Measurements from ENCODE around the gene MIB1. TPM values are rescaled to one million over a fixed set of nuclear protein-coding genes. Genes with fewer than 3 reads are reported as not detected.

The MIB1 gene
- total RNA-seq, 1 donor from 2014 or later, result 16.4 TPM

Other genes with a start within 250 kb of the MIB1 start
- 5.1 TPM for gene ESCO1, start 140.1 kb upstream of the MIB1 start, total RNA-seq
- gene SNRPD1, start 128.5 kb upstream of the MIB1 start, total RNA-seq, result 7.0 TPM
- gene ABHD3, start 36.0 kb upstream of the MIB1 start, total RNA-seq, result 21.3 TPM